ENCODE results near the gene RNF123. TPM values are rescaled to one million over a fixed set of nuclear protein-coding genes. Genes with fewer than 3 reads are reported as not detected.

The RNF123 gene
- total and polyA plus RNA-seq, 2 experiments from 2014 or later, result 27.7 to 39.1 TPM

DNA sequence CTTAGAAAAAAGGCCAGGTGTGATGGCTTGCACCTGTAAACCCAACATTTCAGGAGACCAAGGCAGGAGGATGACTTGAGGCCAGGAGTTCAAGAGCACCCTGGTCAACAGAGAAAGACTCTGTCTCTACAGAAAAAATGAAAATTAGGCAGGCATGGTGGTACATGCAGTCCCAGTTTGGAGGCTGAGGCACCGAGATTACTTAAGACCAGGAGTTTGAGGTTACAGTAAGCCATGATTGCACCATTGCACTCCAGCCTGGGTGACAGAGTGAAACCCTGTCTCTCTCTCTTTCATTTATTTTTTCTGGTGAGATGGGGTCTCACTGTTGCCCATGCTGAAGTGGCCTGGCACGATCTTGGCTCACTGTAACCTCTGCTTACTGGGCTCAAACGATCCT is 72.3 kb downstream of the RNF123 start:
- no peak for DNase-seq (ENCODE audit: low spot score)
- WGBS (ENCODE audit: low lambda C conversion rate, missing lambda C conversion rate), result 100% methylated on average over 3 of the region's 3 CpGs
- no peaks in the 10 kb centered on the region for H3K9me3 ChIP-seq (ENCODE audit: low read depth)

DNA sequence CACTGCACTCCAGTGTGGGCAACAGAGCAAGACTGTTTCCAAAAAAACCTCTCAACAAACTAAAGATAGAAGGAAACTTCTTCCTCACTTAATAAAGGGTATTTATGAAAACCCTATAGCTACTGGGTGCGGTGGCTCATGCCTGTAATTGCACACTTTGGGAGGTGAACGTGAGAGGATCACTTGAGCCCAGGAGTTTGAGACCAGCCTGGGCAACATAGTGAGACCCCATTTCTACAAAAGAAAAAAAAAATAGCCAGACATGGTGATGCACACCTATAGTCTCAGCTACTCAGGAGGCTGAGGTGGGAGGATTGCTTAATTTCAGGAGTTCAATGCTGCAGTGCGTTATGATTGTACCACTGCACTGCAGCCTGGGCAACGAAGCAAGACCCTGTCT is 74.6 kb downstream of the RNF123 start:
- no peaks in the 10 kb centered on the region for H3K27me3 ChIP-seq
- TF ChIP-seq EZH2 (IDR thresholded peaks at IDR 0.05; ENCODE audit: borderline replicate concordance) (no peak), EZH2phosphoT487 (IDR thresholded peaks at IDR 0.05; ENCODE audit: low read depth, severe bottlenecking, unreplicated experiment) (no peak)
- TF ChIP-seq, protein P1, sequence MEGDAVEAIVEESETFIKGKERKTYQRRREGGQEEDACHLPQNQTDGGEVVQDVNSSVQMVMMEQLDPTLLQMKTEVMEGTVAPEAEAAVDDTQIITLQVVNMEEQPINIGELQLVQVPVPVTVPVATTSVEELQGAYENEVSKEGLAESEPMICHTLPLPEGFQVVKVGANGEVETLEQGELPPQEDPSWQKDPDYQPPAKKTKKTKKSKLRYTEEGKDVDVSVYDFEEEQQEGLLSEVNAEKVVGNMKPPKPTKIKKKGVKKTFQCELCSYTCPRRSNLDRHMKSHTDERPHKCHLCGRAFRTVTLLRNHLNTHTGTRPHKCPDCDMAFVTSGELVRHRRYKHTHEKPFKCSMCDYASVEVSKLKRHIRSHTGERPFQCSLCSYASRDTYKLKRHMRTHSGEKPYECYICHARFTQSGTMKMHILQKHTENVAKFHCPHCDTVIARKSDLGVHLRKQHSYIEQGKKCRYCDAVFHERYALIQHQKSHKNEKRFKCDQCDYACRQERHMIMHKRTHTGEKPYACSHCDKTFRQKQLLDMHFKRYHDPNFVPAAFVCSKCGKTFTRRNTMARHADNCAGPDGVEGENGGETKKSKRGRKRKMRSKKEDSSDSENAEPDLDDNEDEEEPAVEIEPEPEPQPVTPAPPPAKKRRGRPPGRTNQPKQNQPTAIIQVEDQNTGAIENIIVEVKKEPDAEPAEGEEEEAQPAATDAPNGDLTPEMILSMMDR (IDR thresholded peaks at IDR 0.05; ENCODE audit: poor library complexity), result no peak
- no peaks in the 10 kb centered on the region for H3K9me2 ChIP-seq (replicated peaks; ENCODE audit: insufficient read depth)
- H3K4me3 ChIP-seq, result no peak overlapping the region
- no peak overlapping the region for H3K4me2 ChIP-seq
- H3K4me1 ChIP-seq (ENCODE audit: insufficient read depth), result no peaks in the 10 kb centered on the region
- H3K79me2 ChIP-seq, result peaks cover 98% of the 10 kb centered on the region
- no peaks in the 10 kb centered on the region for H3K9me3 ChIP-seq (ENCODE audit: low read depth)
- no peak overlapping the region for H3K27ac ChIP-seq
- peaks cover 28% of the 10 kb centered on the region for H4K20me1 ChIP-seq (ENCODE audit: insufficient read depth, poor library complexity, severe bottlenecking)
- WGBS (ENCODE audit: low lambda C conversion rate, missing lambda C conversion rate), result 95% methylated on average over 4 of the region's 4 CpGs
- DNase-seq (ENCODE audit: low spot score), result no peak
- no peaks in the 10 kb centered on the region for H3K36me3 ChIP-seq (replicated peaks; ENCODE audit: insufficient read depth, low read depth)
- H2AFZ ChIP-seq, result no peak overlapping the region

More for the DNA sequence above, 72.3 kb downstream of the RNF123 start:
- no peaks in the 10 kb centered on the region for H3K4me1 ChIP-seq (ENCODE audit: insufficient read depth)
- H3K4me2 ChIP-seq, result no peak overlapping the region
- no peaks in the 10 kb centered on the region for H3K27me3 ChIP-seq
- no peaks in the 10 kb centered on the region for H3K9me2 ChIP-seq (replicated peaks; ENCODE audit: insufficient read depth)
- H2AFZ ChIP-seq, result no peak overlapping the region
- H4K20me1 ChIP-seq (ENCODE audit: insufficient read depth, poor library complexity, severe bottlenecking), result peaks cover 35% of the 10 kb centered on the region
- H3K79me2 ChIP-seq, result peaks cover 98% of the 10 kb centered on the region
- H3K4me3 ChIP-seq, result no peak overlapping the region
- no peak for TF ChIP-seq EZH2 (IDR thresholded peaks at IDR 0.05; ENCODE audit: borderline replicate concordance)
- TF ChIP-seq, protein P1 (IDR thresholded peaks at IDR 0.05; ENCODE audit: poor library complexity), result no peak
- TF ChIP-seq EZH2phosphoT487 (IDR thresholded peaks at IDR 0.05; ENCODE audit: low read depth, severe bottlenecking, unreplicated experiment), result no peak
- H3K36me3 ChIP-seq (replicated peaks; ENCODE audit: insufficient read depth, low read depth), result no peaks in the 10 kb centered on the region
- no peak overlapping the region for H3K27ac ChIP-seq

DNA sequence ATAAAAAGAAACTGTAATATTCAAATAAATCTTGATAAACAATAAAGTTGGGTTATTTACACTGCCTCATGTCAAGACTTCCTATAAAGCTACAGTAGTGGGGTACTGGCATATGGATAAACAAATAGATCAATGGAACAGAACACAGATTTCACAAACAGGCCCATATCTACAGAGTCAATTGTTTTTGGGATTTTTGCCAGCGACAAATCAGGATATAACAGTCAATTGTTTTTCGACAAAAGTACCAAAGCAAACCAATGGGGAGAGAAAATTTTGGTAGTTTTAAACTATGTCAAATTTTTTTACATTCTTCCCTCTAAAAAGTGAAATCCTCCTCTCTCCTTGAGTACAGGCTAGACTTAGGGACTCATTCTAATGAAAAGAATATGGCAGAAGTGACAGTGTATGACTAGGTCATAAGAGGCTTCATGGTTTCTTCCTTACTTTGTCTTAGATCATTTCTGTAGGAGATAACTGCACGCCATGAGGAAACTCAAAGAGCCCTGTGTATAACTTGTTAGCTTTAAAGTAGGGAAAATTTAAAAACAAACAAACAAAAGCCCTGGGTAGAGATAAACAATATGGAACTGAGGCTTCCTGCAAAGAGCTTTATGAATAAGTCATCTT is 80.0 kb downstream of the RNF123 start:
- H3K27ac ChIP-seq, result no peak overlapping the region
- H3K36me3 ChIP-seq (replicated peaks; ENCODE audit: insufficient read depth, low read depth), result no peaks in the 10 kb centered on the region
- H3K9me2 ChIP-seq (replicated peaks; ENCODE audit: insufficient read depth), result no peaks in the 10 kb centered on the region
- WGBS (ENCODE audit: low lambda C conversion rate, missing lambda C conversion rate), result 98% methylated on average over 3 of the region's 3 CpGs
- no peak overlapping the region for H3K4me2 ChIP-seq
- DNase-seq (ENCODE audit: low spot score), result no peak
- H3K4me1 ChIP-seq (ENCODE audit: insufficient read depth), result no peaks in the 10 kb centered on the region
- H3K9me3 ChIP-seq (ENCODE audit: low read depth), result no peaks in the 10 kb centered on the region
- H3K27me3 ChIP-seq, result no peaks in the 10 kb centered on the region
- no peak overlapping the region for H2AFZ ChIP-seq
- TF ChIP-seq, protein P1 (IDR thresholded peaks at IDR 0.05; ENCODE audit: poor library complexity), result no peak
- TF ChIP-seq EZH2 (IDR thresholded peaks at IDR 0.05; ENCODE audit: borderline replicate concordance), result no peak
- no peak for TF ChIP-seq EZH2phosphoT487 (IDR thresholded peaks at IDR 0.05; ENCODE audit: low read depth, severe bottlenecking, unreplicated experiment)
- H3K4me3 ChIP-seq, result no peak overlapping the region
- H4K20me1 ChIP-seq (ENCODE audit: insufficient read depth, poor library complexity, severe bottlenecking), result peaks cover 50% of the 10 kb centered on the region
- peaks cover 98% of the 10 kb centered on the region for H3K79me2 ChIP-seq
